GM10266 (cell line): ENCODE results near the gene CRIP1.

Experiments used
- DNase-seq: peaks from one replicate; pipeline ENCODE4 v3.0.0; 2012; ENCODE audit errors: extremely low spot score
- CTCF ChIP-seq: IDR thresholded peaks from 2 replicates; pipeline ENCODE4 v1.5.1; 2012; ENCODE audit warnings: mild to moderate bottlenecking, low read depth; ENCODE audit not compliant: control insufficient read depth, insufficient read depth; ENCODE audit errors: missing control alignments

Gene CRIP1

GRCh38 chr14:105499256-105500035 is 12.8 kb downstream of the CRIP1 start:
- TF ChIP-seq CTCF: no peak
- DNase-seq: no peak

GRCh38 chr14:105500036-105500725 is 13.5 kb downstream of the CRIP1 start:
- DNase-seq: no peak
- TF ChIP-seq CTCF: no peak

GRCh38 chr14:105500726-105501101 is 14.0 kb downstream of the CRIP1 start:
- no peak for DNase-seq
- TF ChIP-seq CTCF: no peak

- TF ChIP-seq CTCF: no peak
- DNase-seq: no peak
These were observed 15.0 kb downstream of the CRIP1 start for GRCh38 chr14:105501504-105502291.

- DNase-seq: no peak
These were observed 16.0 kb downstream of the CRIP1 start for GRCh38 chr14:105502446-105503295.

GRCh38 chr14:105503296-105503640 is 16.6 kb downstream of the CRIP1 start:
- no peak for TF ChIP-seq CTCF
- no peak for DNase-seq

More at GRCh38 chr14:105502446-105503295, 16.0 kb downstream of the CRIP1 start:
- TF ChIP-seq CTCF: no peak
